OCI-LY3 (cell line): ENCODE data around the gene RNASE12.

Source experiments
- H2AFZ ChIP-seq: fragments of 200-600, 300-600 bp; shearing (Covaris generic); 2 replicates; pipeline ENCODE4 v1.6.0; 2014; ENCODE audit warnings: antibody characterized with exemption, low read depth, low read length
- H3K27ac ChIP-seq: fragments of 200-600, 300-600 bp; sonication (generic); 2 replicates; pipeline ENCODE4 v1.5.1; 2014; ENCODE audit warnings: mild to moderate bottlenecking, low read length, moderate library complexity, mixed read lengths
- H3K27me3 ChIP-seq: fragments of 200-600, 300-600 bp; sonication (generic); 2 replicates; pipeline ENCODE4 v1.6.1; 2014; ENCODE audit warnings: low read depth, low read length, mixed read lengths
- H3K36me3 ChIP-seq: fragments of 200-600, 300-600 bp; sonication (generic); replicated peaks from 2 replicates; pipeline ENCODE3; 2014; ENCODE audit warnings: low read depth, low read length, mixed read lengths
- H3K4me1 ChIP-seq: fragments of 300-600, 200-600 bp; sonication (generic); 2 replicates; pipeline ENCODE4 v1.6.1; 2014; ENCODE audit warnings: low read length, mixed read lengths
- H3K4me2 ChIP-seq: fragments of 200-600, 300-600 bp; sonication (generic); 2 replicates; pipeline ENCODE4 v1.6.1; 2014; ENCODE audit warnings: low read length, mixed read lengths
- H3K4me3 ChIP-seq: fragments of 300-600, 200-600 bp; sonication (generic); 2 replicates; pipeline ENCODE4 v1.5.1; 2014; ENCODE audit warnings: antibody characterized with exemption, mild to moderate bottlenecking, low read length, moderate library complexity
- H3K79me2 ChIP-seq: fragments of 300-600, 200-600 bp; shearing (Covaris generic); 2 replicates; pipeline ENCODE4 v1.6.1; 2014; ENCODE audit warnings: mild to moderate bottlenecking, low read length, mixed read lengths
- H3K9ac ChIP-seq: fragments of 300-600, 200-600 bp; shearing (Covaris generic); 2 replicates; pipeline ENCODE4 v1.6.0; 2014; ENCODE audit warnings: mild to moderate bottlenecking, low read length, moderate library complexity
- H3K9me3 ChIP-seq: fragments of 200-600, 300-600 bp; shearing (Covaris generic); 2 replicates; pipeline ENCODE4 v1.6.1; 2014; ENCODE audit warnings: low read length, mixed read lengths; ENCODE audit not compliant: insufficient read depth
- H4K20me1 ChIP-seq: fragments of 200-600, 300-600 bp; sonication (generic); 2 replicates; pipeline ENCODE4 v1.6.1; 2016; ENCODE audit warnings: low read length, mixed read lengths; ENCODE audit not compliant: insufficient read depth
- CTCF ChIP-seq: fragments of 200-600, 300-600 bp; sonication (generic); IDR thresholded peaks from 2 replicates; pipeline ENCODE4 v1.5.1; 2014; ENCODE audit warnings: antibody characterized with exemption, low read length, low read depth
- EZH2phosphoT487 ChIP-seq: fragments of 200-600 bp; shearing (Covaris generic); IDR thresholded peaks from 2 replicates; pipeline ENCODE4 v1.6.1; 2018; ENCODE audit warnings: antibody characterized with exemption, mixed run types, low read depth

RNASE12 gene

GRCh38 chr14:20555845-20556244 lies 35.3 kb downstream of the RNASE12 start:
- no peaks in the 10 kb centered on the region for H3K4me1 ChIP-seq
- H4K20me1 ChIP-seq, result no peaks in the 10 kb centered on the region
- H2AFZ ChIP-seq, result no peak overlapping the region
- H3K27ac ChIP-seq, result no peak overlapping the region
- no peak for TF ChIP-seq EZH2phosphoT487
- no peaks in the 10 kb centered on the region for H3K36me3 ChIP-seq
- no peak overlapping the region for H3K9ac ChIP-seq
- H3K4me2 ChIP-seq, result no peak overlapping the region
- no peak overlapping the region for H3K4me3 ChIP-seq
- H3K27me3 ChIP-seq, result no peaks in the 10 kb centered on the region
- H3K79me2 ChIP-seq, result no peaks in the 10 kb centered on the region
- H3K9me3 ChIP-seq, result no peaks in the 10 kb centered on the region

- Histone ChIP-seq H3K9me3 (no peaks in the 10 kb centered on the region), H3K4me1 (no peaks in the 10 kb centered on the region), H3K27me3 (no peaks in the 10 kb centered on the region), H2AFZ (no peak overlapping the region), H4K20me1 (no peaks in the 10 kb centered on the region), H3K4me3 (no peak overlapping the region), H3K27ac (no peak overlapping the region), H3K9ac (no peak overlapping the region), H3K36me3 (no peaks in the 10 kb centered on the region), H3K4me2 (no peak overlapping the region), H3K79me2 (no peaks in the 10 kb centered on the region)
- TF ChIP-seq CTCF (no peak), EZH2phosphoT487 (no peak)
Observed at GRCh38 chr14:20553024-20553423, 38.2 kb downstream of the RNASE12 start.

GRCh38 chr14:20551606-20552005 lies 39.6 kb downstream of the RNASE12 start:
- Histone ChIP-seq H3K4me3 (no peak overlapping the region), H2AFZ (no peak overlapping the region), H3K27me3 (no peaks in the 10 kb centered on the region), H3K4me1 (no peaks in the 10 kb centered on the region), H3K4me2 (no peak overlapping the region), H3K27ac (no peak overlapping the region), H3K9me3 (no peaks in the 10 kb centered on the region), H4K20me1 (no peaks in the 10 kb centered on the region), H3K79me2 (no peaks in the 10 kb centered on the region), H3K9ac (no peak overlapping the region), H3K36me3 (no peaks in the 10 kb centered on the region)
- TF ChIP-seq EZH2phosphoT487, result no peak
- no peak for TF ChIP-seq CTCF

GRCh38 chr14:20550926-20551325 lies 40.2 kb downstream of the RNASE12 start:
- no peak overlapping the region for H3K4me2 ChIP-seq
- H4K20me1 ChIP-seq, result no peaks in the 10 kb centered on the region
- H3K36me3 ChIP-seq, result no peaks in the 10 kb centered on the region
- H3K9me3 ChIP-seq, result no peaks in the 10 kb centered on the region
- peaks cover under 1% of the 10 kb centered on the region; the same call in 1 of the 2 replicates for H3K27me3 ChIP-seq
- no peaks in the 10 kb centered on the region for H3K79me2 ChIP-seq
- H2AFZ ChIP-seq, result no peak overlapping the region
- TF ChIP-seq EZH2phosphoT487 (no peak), CTCF (no peak)
- no peak overlapping the region for H3K9ac ChIP-seq
- H3K4me3 ChIP-seq, result no peak overlapping the region
- H3K27ac ChIP-seq, result no peak overlapping the region
- no peaks in the 10 kb centered on the region for H3K4me1 ChIP-seq
